HAP-1 (cell line): ENCODE results near the gene FUOM.
"Not testable (repeated sequence)": the region's sequence is repeated elsewhere in the genome, so short reads cannot be mapped to it uniquely, and the experiment has no call there.

ENCODE experiments used
- DNase-seq, 2 experiments: peaks; one replicate each; pipeline ENCODE4 v3.0.0-alpha.2; 2016 to 2020; ENCODE audit warnings: low spot score in 2 of 2
- H3K27me3 ChIP-seq: fragments of 250-450 bp; sonication (Bioruptor Pico); 2 replicates; pipeline ENCODE4 v1.5.1; 2020; ENCODE audit warnings: low read depth, mild to moderate bottlenecking, moderate library complexity
- H3K36me3 ChIP-seq: fragments of 250-450 bp; sonication (Bioruptor Pico); replicated peaks from 2 replicates; pipeline ENCODE4 v1.5.1; 2020; ENCODE audit warnings: mild to moderate bottlenecking
- H3K4me1 ChIP-seq: fragments of 250-450 bp; sonication (Bioruptor Pico); 2 replicates; pipeline ENCODE4 v1.5.1; 2020; ENCODE audit warnings: mild to moderate bottlenecking
- H3K4me3 ChIP-seq: fragments of 250-450 bp; sonication (Bioruptor Pico); 2 replicates; pipeline ENCODE4 v1.5.1; 2020; ENCODE audit warnings: mild to moderate bottlenecking, moderate library complexity
- H3K9me3 ChIP-seq: fragments of 250-450 bp; sonication (Bioruptor Pico); 2 replicates; pipeline ENCODE4 v1.5.1; 2020; ENCODE audit warnings: mild to moderate bottlenecking, moderate library complexity
- in situ Hi-C: fragments of 300-500 bp; cut with MboI; formaldehyde crosslinking; loops from 3 replicates; pipeline ENCODE4 v1.14.3; 2020; ENCODE audit warnings: low sequenced_read_pairs, inconsistent platforms, mixed read lengths

Gene FUOM

DNA sequence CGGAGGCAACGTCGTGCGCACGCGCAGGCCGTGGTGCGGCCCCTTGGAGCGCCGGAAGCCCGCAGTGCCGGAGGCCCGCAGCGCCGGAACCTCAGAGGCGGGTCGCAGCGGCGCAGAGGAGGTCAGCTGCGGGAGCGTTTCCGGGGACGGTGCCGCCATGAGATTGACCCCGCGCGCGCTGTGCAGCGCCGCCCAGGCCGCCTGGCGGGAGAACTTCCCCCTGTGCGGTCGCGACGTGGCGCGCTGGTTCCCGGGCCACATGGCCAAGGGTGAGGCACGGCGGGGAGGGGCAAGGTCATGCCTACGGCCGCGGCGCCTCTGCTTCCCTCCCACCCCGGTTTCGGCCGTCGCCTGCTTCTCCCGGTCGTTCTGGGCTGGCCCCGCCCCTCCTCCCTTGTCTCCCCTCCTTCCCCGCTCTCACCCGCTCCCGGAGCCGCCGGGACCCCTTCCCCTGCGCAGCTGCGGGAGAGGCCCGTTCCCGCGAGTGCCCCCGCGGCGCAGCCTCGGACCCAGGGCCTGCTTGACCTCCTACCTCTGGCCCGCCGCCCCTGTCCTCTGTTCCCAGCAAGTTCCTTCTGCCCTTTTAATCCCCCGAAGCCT, 36.3 kb upstream of the FUOM start, which contains the start of gene MTG1:
TSS of gene MTG1 (plus strand) at position 94 of the 600 bp plus-strand sequence. CDS start at position 158, 64 bp downstream.
- Histone ChIP-seq H3K4me1 (peaks cover 4% of the 10 kb centered on the region; the same call in 1 of the 2 replicates), H3K36me3 (peaks cover 25% of the 10 kb centered on the region), H3K9me3 (no peaks in the 10 kb centered on the region), H3K27me3 (no peaks in the 10 kb centered on the region), H3K4me3 (peak within 1 kb of the TSS; percentile 82)
- peak; percentile 89 to 97 for DNase-seq
- in situ Hi-C loops, result no loop called here

DNA sequence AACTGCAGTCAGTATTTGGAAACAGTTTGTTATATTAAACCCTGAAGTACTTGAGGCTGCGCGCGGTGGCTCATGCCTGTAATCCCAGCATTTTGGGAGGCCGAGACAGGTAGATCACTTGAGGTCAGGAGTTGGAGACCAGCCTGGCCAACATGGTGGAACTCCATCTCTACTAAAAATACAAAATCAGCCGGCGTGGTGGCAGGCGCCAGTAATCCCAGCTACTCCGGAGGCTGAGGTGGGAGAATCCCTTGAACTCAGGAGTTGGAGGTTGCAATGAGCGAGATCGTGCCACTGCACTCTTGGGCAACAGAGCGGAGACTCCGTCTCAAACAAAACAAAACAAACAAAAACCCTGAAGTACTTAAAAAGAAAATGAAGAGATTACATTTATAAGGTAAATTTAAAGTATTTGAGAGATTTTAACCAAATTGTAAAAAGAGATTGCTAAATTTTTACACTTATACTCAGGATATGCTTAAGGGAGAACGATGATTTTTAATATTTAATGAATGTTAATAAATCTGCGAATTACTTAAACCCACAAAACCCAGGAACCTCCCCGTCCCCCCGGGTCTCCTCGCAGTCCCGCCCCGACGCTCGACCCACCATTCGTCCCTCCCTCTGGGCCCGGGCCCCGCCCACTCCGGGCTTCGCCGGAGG, 35.7 kb upstream of the FUOM start:
- Histone ChIP-seq H3K9me3 (no peaks in the 10 kb centered on the region), H3K27me3 (no peaks in the 10 kb centered on the region), H3K4me3 (peak overlapping the region; percentile 82), H3K36me3 (peaks cover 19% of the 10 kb centered on the region), H3K4me1 (peaks cover 4% of the 10 kb centered on the region; the same call in 1 of the 2 replicates)
- DNase-seq, result no peak
- in situ Hi-C loops, result no loop called here

- H3K4me3 ChIP-seq, result no peak overlapping the region
- in situ Hi-C loops, result no loop called here
- H3K36me3 ChIP-seq, result peaks cover 11% of the 10 kb centered on the region
- no peaks in the 10 kb centered on the region for H3K27me3 ChIP-seq
- H3K4me1 ChIP-seq, result peaks cover 4% of the 10 kb centered on the region; the same call in 1 of the 2 replicates
- H3K9me3 ChIP-seq, result no peaks in the 10 kb centered on the region
- DNase-seq, result no peak
Measured at GRCh38 chr10:133391761-133392518, 34.1 kb upstream of the FUOM start.

- DNase-seq, result no peak
- H3K36me3 ChIP-seq, result peaks cover 8% of the 10 kb centered on the region
- no peak overlapping the region for H3K4me3 ChIP-seq
- H3K4me1 ChIP-seq, result peaks cover 4% of the 10 kb centered on the region; the same call in 1 of the 2 replicates
- no peaks in the 10 kb centered on the region for H3K27me3 ChIP-seq
- in situ Hi-C loops, result no loop called here
- H3K9me3 ChIP-seq, result no peaks in the 10 kb centered on the region
Measured at GRCh38 chr10:133391249-133391635, 33.4 kb upstream of the FUOM start.

- H3K27me3 ChIP-seq, result no peaks in the 10 kb centered on the region
- in situ Hi-C loops, result no loop called here
- H3K4me3 ChIP-seq, result no peak overlapping the region
- peaks cover 4% of the 10 kb centered on the region; the same call in 1 of the 2 replicates for H3K4me1 ChIP-seq
- no peak for DNase-seq
- H3K36me3 ChIP-seq, result peaks cover 3% of the 10 kb centered on the region; the same call in 1 of the 2 replicates
- H3K9me3 ChIP-seq, result no peaks in the 10 kb centered on the region
Measured at GRCh38 chr10:133390597-133391248, 32.9 kb upstream of the FUOM start.

DNA sequence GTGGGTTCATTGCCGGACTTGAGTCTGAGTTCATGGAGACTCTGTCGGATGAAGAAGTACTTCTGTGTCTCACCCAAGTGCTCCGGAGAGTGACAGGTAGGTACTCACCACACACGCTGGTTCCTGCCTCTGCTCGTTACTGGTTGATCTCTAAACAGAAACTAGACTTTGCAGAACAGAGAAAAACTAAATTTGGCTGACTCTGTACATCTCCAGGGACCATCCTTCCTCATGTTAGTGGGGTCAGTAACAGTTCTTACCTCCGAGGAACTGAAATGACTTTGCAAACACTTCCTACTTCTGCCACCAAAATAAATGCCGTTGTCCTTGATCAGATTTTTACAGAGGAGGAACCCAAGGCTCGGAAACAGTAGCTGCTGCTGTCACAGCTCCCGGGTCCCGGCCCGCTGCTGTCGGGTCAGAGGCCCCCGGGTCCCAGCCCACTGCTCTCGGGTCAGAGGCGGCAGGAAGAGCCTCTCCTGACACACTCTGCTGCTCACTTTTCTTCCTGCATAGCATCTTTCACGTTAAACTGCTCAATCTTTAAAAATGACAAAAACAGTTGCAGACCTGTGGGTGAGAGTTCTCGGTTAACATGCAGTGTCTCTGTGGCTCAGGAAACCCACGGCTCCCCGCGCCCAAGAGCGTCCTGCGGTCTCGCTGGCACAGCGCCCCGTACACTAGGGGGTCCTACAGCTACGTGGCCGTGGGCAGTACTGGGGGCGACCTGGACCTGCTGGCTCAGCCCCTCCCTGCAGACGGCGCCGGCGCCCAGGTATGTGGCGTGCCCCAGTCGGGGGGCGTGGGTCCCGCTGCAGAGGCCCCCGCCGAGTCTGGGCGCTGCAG, 31.4 kb upstream of the FUOM start:
- DNase-seq, result no peak
- Histone ChIP-seq H3K9me3 (no peaks in the 10 kb centered on the region), H3K4me3 (no peak overlapping the region), H3K27me3 (no peaks in the 10 kb centered on the region), H3K4me1 (peaks cover 4% of the 10 kb centered on the region; the same call in 1 of the 2 replicates), H3K36me3 (peaks cover under 1% of the 10 kb centered on the region; the same call in 1 of the 2 replicates)
- in situ Hi-C loops, result no loop called here

DNA sequence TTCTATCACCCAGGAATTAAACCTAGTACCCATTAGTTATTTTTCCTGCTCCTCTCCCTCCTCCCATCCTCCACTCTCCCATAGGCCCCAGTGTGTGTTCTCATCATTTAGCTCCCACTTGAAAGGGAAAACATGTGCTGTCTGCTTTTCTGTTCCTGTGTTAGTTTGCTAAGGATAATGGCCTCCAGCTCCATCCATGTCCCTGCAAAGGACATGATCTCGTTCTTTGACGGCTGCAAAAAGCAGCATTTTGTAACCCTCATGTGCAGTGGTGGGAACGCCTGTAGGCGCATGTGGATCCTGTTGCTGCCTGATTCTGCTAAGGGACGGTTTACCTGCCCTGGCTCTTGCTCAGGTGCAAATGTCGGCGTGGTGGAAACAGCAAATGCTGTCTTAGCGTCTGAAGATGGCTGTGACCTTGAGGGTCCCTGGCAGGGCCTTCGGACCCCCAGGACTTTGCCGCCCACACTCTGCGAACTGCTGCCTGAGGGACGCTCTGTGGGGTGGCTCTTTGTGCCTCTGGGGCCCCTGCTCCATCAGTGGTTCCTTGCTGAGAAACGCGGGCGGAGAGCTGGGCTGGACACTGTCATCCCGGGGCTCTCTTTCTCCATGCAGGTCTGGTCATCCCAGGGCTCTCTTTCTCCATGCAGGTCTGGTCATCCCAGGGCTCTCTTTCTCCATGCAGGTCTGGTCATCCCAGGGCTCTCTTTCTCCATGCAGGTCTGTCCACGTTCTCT, 30.6 kb upstream of the FUOM start:
- in situ Hi-C loops, result no loop called here
- no peak for DNase-seq
- H3K9me3 ChIP-seq, result no peaks in the 10 kb centered on the region
- no peaks in the 10 kb centered on the region for H3K36me3 ChIP-seq
- H3K4me3 ChIP-seq, result no peak overlapping the region
- no peaks in the 10 kb centered on the region for H3K27me3 ChIP-seq
- H3K4me1 ChIP-seq, result peaks cover under 1% of the 10 kb centered on the region; the same call in 1 of the 2 replicates

DNA sequence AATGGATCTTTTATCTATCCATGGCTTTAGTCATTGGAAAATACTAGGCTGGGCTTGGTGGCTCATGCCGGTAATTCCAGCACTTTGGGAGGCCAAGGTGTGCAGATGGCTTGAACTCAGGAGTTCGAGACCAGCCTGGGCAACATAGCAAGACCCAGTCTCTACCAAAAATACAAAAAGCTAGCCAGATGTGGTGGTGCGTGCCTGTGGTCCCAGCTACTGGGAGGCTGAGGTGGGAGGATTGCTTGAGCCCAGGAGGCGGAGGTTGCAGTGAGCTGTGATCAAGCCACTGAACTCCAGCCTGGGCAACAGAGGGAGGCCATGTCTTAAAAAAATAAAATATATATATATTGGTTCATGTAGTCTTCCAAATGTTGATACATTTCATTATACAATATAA, 29.1 kb upstream of the FUOM start:
- DNase-seq, in situ Hi-C loops: not testable (repeated sequence)

DNA sequence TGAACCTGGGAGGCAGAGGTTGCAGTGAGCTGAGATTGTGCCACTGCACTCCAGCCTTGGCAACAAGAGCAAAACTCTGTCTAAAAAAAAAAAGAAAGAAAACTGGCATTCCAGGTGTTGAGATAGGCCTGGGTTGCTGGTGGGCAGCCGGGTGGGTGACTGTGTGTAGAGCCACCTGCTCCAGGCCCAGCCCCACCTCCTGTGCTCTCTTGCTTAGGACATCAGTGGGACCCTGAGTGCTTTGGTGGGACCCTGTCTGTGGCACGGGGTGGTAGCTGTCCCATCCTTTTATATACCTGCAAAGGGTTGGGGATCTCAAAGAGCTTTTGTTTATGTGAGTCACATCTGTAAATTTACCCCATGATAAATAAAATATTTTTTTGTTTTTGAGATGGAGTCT, 27.4 kb upstream of the FUOM start:
- no peak overlapping the region for H3K4me3 ChIP-seq
- no peaks in the 10 kb centered on the region for H3K36me3 ChIP-seq
- H3K4me1 ChIP-seq, result no peaks in the 10 kb centered on the region
- no peaks in the 10 kb centered on the region for H3K9me3 ChIP-seq
- DNase-seq, result no peak
- no peaks in the 10 kb centered on the region for H3K27me3 ChIP-seq
- in situ Hi-C loops, result no loop called here

More for the DNA sequence above, 29.1 kb upstream of the FUOM start:
- H3K4me1 ChIP-seq, H3K36me3 ChIP-seq, H3K4me3 ChIP-seq, H3K9me3 ChIP-seq, H3K27me3 ChIP-seq: not testable (repeated sequence)

DNA sequence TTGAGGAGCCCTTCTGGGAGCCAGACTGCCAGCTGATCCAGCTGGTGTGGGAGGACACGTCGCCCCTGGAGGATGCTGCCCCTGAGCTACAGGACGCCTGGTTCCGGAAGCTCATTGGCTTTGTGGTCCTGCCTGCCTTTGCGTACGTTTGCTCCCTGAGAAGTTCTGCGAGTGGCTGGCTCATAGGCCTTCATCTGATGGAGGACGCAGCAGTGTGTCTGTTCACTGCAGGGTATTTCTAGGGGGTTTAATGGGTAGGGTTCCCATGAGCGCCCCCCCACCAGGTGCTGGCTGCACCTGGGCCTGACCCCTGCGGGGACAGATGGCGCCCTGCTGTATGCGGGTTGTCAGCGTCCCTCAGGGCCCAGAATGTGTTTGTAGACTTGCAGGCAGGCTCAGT, 26.3 kb upstream of the FUOM start:
- Histone ChIP-seq H3K9me3 (no peaks in the 10 kb centered on the region), H3K36me3 (no peaks in the 10 kb centered on the region), H3K27me3 (no peaks in the 10 kb centered on the region), H3K4me3 (no peak overlapping the region), H3K4me1 (no peaks in the 10 kb centered on the region)
- DNase-seq, result no peak
- in situ Hi-C loops, result no loop called here

DNA sequence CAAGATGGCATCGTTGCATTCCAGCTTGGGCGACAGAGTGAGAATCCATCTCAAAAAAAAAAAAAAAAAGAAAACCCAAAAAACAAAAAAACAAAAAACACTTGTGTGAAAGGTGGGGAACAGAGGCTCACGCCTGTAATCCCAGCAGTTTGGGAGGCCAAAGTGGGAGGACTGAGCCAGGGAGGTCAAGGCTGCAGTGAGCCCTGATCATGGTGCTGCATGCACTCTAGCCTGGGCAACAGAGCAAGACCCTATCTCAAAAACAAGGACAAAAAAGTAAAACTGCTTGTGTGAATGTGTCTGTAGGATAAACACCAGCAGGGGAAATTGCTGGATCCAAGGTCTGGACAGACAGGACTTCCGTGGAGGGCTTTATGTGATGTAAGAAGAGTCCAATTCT, 25.7 kb upstream of the FUOM start:
- H3K9me3 ChIP-seq, result no peaks in the 10 kb centered on the region
- DNase-seq, result no peak
- in situ Hi-C loops, result no loop called here
- H3K4me3 ChIP-seq, result no peak overlapping the region
- H3K36me3 ChIP-seq, result no peaks in the 10 kb centered on the region
- H3K27me3 ChIP-seq, result no peaks in the 10 kb centered on the region
- no peaks in the 10 kb centered on the region for H3K4me1 ChIP-seq

DNA sequence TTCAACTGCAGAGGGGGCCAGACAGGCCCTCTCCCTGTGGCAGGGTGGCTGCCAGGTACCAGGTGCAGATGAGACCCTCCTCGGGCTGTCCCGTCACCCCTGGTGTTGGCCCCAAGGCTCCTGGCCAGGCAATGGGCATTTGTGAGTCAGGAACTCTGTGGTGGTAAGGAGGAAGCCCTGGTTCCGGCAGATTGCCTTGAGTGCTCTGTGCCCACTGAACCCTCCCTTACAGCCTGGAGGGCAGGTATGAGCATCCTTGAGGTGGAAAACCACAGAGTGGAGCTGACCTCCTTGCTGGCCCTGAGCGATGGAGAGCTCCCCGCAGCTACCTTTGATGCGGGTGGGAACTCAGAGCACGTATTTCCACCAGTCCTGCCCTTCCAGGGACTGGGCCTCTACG, 23.2 kb upstream of the FUOM start:
- in situ Hi-C loops, result no loop called here
- H3K36me3 ChIP-seq, result no peaks in the 10 kb centered on the region
- no peak for DNase-seq
- peaks cover 9% of the 10 kb centered on the region for H3K4me1 ChIP-seq
- no peaks in the 10 kb centered on the region for H3K9me3 ChIP-seq
- H3K4me3 ChIP-seq, result no peak overlapping the region
- no peaks in the 10 kb centered on the region for H3K27me3 ChIP-seq
